Measurements from ENCODE around the gene PDIK1L. TPM values are rescaled to one million over a fixed set of nuclear protein-coding genes. Genes with fewer than 3 reads are reported as not detected.

Gene PDIK1L
- total RNA-seq: 1 to 10 TPM; 4.4 to 8.7 (median 5.9) TPM

DNA sequence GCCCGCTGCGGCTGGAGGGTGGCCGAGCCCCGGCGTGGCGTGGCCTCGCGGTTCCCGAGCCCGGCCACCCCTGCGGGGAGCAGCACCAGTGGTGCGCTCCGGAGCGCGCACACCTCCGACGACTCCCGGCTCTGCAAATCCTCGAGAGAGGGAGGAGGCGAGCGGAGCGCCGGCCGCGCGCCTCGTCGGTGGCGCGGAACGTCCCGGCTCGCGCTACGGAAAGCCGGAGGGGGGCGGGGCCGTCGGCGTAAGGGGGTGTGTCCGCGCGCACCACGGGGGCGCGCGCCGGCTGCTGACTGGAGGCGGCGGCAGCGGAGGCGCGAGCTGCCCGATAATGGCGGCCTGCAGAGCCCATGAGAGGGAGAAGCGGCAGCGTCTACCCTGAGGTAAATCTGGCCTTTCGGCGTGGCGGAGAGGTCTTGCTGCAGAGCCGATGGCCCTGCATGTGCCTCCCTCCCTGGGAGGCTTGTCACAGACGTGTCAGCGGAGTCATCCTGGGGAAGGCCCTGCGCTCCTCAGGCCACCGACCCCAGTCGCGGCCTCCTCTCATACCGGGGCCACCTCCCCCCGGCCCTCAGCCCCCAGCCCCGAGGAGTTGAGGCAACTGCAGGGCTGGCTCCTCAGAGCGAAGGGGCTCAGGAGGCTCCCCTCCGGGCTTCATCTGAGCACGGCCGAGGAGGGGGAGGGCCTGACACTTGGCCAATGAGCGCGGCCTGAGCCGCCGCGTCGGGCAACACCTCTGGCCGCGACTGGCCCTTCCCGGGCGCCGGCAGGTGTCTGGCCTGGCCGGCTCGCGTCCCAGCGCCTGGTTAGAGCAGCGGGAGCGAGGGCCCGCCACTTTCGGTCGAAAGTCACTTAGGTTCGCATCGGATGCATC lies at the start of gene PDIK1L:
TSS of gene PDIK1L (plus strand) at position 295 of the 877 bp plus-strand sequence. CDS start 2,485 bp downstream, outside the sequence.
- ATAC-seq: peak; percentile 73 to 76
- Histone ChIP-seq H3K36me3 (no peaks in the 10 kb centered on the region), H3K27ac (peak within 1 kb of the TSS; percentile 96 to 98 (median 97)), H3K27me3 (no peaks in the 10 kb centered on the region), H3K4me1 (peaks cover 42 to 49% of the 10 kb centered on the region in 2 donors), H3K9me3 (no peaks in the 10 kb centered on the region), H3K4me3 (peak within 1 kb of the TSS; percentile 89 to 96 (median 96))
- TF ChIP-seq POLR2A (IDR thresholded peaks at IDR 0.05): peak; percentile 81 to 85
- TF ChIP-seq, protein P1, sequence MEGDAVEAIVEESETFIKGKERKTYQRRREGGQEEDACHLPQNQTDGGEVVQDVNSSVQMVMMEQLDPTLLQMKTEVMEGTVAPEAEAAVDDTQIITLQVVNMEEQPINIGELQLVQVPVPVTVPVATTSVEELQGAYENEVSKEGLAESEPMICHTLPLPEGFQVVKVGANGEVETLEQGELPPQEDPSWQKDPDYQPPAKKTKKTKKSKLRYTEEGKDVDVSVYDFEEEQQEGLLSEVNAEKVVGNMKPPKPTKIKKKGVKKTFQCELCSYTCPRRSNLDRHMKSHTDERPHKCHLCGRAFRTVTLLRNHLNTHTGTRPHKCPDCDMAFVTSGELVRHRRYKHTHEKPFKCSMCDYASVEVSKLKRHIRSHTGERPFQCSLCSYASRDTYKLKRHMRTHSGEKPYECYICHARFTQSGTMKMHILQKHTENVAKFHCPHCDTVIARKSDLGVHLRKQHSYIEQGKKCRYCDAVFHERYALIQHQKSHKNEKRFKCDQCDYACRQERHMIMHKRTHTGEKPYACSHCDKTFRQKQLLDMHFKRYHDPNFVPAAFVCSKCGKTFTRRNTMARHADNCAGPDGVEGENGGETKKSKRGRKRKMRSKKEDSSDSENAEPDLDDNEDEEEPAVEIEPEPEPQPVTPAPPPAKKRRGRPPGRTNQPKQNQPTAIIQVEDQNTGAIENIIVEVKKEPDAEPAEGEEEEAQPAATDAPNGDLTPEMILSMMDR (IDR thresholded peaks at IDR 0.05 in 4 of 5, conservative IDR thresholded peaks at IDR 0.05 in 1 of 5): peak in 1 of 5 experiments; percentile 24
- in situ Hi-C loops (cut with MboI; ENCODE audit: low sequenced_read_pairs in 4 of 4): no loop called here
- peak; percentile 85 to 93 for DNase-seq
- intact Hi-C loops (cut with DNase I; ENCODE audit: low total_unique reads): loop anchor here (2.0 to 5.0 kb wide), 4 partner anchors 13 to 126 kb away; no protein-coding TSS in a partner anchor

DNA sequence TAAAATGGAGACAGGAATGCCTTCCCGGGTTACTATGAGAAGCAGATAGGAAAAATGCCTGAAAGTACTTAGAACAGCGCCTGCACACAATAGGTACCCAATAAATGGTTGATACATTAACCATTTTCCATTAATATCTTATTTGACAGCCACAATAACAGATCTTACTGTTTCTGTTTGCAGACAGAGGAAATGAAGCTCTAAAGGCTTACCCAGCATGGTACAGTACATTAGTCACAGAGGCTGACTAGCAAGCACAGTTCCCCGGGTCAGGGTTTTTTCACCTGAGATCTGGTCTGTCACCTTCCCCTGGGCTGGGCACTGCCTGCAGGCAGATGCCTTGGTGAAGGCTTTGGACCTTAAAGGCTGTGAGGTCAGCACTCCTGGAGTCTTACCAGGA lies 47.1 kb upstream of the PDIK1L start:
- intact Hi-C loops (cut with DNase I; ENCODE audit: low total_unique reads) (no loop called here), in situ Hi-C loops (cut with MboI; ENCODE audit: low sequenced_read_pairs in 4 of 4) (no loop called here)
- DNase-seq (no peak), ATAC-seq (no peak)
- no peaks in the 10 kb centered on the region for H3K9me3 ChIP-seq
- H3K36me3 ChIP-seq: peaks cover 11 to 73% of the 10 kb centered on the region in 2 donors
- TF ChIP-seq, protein P1 (IDR thresholded peaks at IDR 0.05 in 4 of 5, conservative IDR thresholded peaks at IDR 0.05 in 1 of 5): no peak
- TF ChIP-seq POLR2A (IDR thresholded peaks at IDR 0.05): no peak
- H3K27me3 ChIP-seq: no peaks in the 10 kb centered on the region
- H3K27ac ChIP-seq: peak overlapping the region; percentile 88 to 96 (median 94)
- H3K4me3 ChIP-seq: peak overlapping the region; percentile 65 to 85 (median 76)
- H3K4me1 ChIP-seq: peaks cover 13 to 14% of the 10 kb centered on the region in 2 donors

DNA sequence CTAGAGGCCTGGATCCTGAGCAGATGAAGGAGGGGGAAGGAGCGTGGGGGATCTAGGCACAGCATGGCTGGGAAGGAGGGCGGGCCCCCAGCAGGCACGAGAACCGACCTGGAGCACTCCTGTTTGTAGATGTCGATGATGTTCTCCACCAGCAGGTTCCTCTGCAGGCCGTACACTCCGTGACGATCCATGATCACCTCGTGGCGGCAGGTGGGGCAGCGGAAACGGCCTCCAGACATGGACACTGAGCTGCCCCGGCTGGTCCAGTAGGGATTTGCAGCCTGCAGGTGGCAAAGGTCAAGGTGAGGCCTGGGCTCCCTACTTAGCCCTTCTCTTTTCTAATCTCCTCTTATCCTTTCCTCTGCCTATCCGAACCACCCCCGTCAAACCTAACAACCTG lies 45.5 kb upstream of the PDIK1L start:
- peak in 1 of 2 donors; percentile 10 for TF ChIP-seq POLR2A (IDR thresholded peaks at IDR 0.05)
- TF ChIP-seq, protein P1 (IDR thresholded peaks at IDR 0.05 in 4 of 5, conservative IDR thresholded peaks at IDR 0.05 in 1 of 5): no peak
- no peaks in the 10 kb centered on the region for H3K9me3 ChIP-seq
- ATAC-seq (no peak), DNase-seq (no peak)
- peaks cover 21 to 22% of the 10 kb centered on the region in 2 donors for H3K4me1 ChIP-seq
- H3K27ac ChIP-seq: peak overlapping the region; percentile 88 to 96 (median 94)
- intact Hi-C loops (cut with DNase I; ENCODE audit: low total_unique reads) (no loop called here), in situ Hi-C loops (cut with MboI; ENCODE audit: low sequenced_read_pairs in 4 of 4) (no loop called here)
- no peaks in the 10 kb centered on the region for H3K27me3 ChIP-seq
- H3K36me3 ChIP-seq: peaks cover 11 to 57% of the 10 kb centered on the region in 2 donors
- H3K4me3 ChIP-seq: peak overlapping the region; percentile 65 to 85 (median 76)

DNA sequence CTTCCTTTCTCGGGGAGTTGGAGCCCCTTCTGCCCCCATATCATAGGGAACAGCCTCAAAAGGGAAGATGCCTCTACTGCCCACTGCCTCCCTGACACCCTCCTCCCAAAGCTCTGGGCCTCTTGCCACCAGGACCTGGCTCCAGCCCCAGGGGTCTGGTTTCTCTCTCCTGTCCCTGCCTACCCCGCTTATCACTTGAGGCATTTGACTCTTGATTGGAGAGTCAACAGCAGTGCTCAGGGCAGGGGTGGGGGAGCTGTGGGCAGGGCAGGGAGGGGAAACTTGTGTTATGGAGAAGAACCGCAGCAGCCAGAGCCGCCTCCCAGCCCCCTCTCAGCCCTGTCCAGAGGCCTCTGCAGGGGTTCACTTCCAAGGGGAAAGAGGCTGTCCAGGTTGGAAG lies 44.8 kb upstream of the PDIK1L start:
- no peak for TF ChIP-seq POLR2A (IDR thresholded peaks at IDR 0.05)
- TF ChIP-seq, protein P1 (IDR thresholded peaks at IDR 0.05 in 4 of 5, conservative IDR thresholded peaks at IDR 0.05 in 1 of 5): no peak
- DNase-seq: peak in 1 of 2 donors; percentile 60
- Histone ChIP-seq H3K4me1 (peaks cover 24 to 29% of the 10 kb centered on the region in 2 donors), H3K27ac (peak overlapping the region; percentile 88 to 96 (median 94)), H3K4me3 (peak overlapping the region; percentile 65 to 85 (median 76)), H3K36me3 (peaks cover 11 to 50% of the 10 kb centered on the region in 2 donors), H3K27me3 (no peaks in the 10 kb centered on the region), H3K9me3 (no peaks in the 10 kb centered on the region)
- intact Hi-C loops (cut with DNase I; ENCODE audit: low total_unique reads): no loop called here
- in situ Hi-C loops (cut with MboI; ENCODE audit: low sequenced_read_pairs in 4 of 4): no loop called here
- ATAC-seq: no peak
